Epithelial cell of esophagus (primary cell): ENCODE results near the gene HRH2.
"Not testable (repeated sequence)": the region's sequence is repeated elsewhere in the genome, so short reads cannot be mapped to it uniquely, and the experiment has no call there.

ENCODE experiments used
- DNase-seq: peaks from one replicate; pipeline ENCODE4 v3.0.0; 2010; ENCODE audit warnings: low read depth
- H3K4me3 ChIP-seq: 2 replicates; pipeline ENCODE4 v1.5.1; 2011; ENCODE audit warnings: mild to moderate bottlenecking, low read length, control low read depth
- TF ChIP-seq, protein P1 (sequence below): IDR thresholded peaks from 2 replicates; pipeline ENCODE4 v1.5.1; 2011; ENCODE audit warnings: low read depth, mild to moderate bottlenecking, low read length, control low read depth, inconsistent platforms; ENCODE audit not compliant: insufficient read depth; ENCODE audit errors: missing control alignments

Gene HRH2

GRCh38 chr5:175616083-175616482, 41.8 kb upstream of the HRH2 start:
- TF ChIP-seq, protein P1, sequence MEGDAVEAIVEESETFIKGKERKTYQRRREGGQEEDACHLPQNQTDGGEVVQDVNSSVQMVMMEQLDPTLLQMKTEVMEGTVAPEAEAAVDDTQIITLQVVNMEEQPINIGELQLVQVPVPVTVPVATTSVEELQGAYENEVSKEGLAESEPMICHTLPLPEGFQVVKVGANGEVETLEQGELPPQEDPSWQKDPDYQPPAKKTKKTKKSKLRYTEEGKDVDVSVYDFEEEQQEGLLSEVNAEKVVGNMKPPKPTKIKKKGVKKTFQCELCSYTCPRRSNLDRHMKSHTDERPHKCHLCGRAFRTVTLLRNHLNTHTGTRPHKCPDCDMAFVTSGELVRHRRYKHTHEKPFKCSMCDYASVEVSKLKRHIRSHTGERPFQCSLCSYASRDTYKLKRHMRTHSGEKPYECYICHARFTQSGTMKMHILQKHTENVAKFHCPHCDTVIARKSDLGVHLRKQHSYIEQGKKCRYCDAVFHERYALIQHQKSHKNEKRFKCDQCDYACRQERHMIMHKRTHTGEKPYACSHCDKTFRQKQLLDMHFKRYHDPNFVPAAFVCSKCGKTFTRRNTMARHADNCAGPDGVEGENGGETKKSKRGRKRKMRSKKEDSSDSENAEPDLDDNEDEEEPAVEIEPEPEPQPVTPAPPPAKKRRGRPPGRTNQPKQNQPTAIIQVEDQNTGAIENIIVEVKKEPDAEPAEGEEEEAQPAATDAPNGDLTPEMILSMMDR, result no peak
- H3K4me3 ChIP-seq, result no peak overlapping the region
- no peak for DNase-seq

DNA sequence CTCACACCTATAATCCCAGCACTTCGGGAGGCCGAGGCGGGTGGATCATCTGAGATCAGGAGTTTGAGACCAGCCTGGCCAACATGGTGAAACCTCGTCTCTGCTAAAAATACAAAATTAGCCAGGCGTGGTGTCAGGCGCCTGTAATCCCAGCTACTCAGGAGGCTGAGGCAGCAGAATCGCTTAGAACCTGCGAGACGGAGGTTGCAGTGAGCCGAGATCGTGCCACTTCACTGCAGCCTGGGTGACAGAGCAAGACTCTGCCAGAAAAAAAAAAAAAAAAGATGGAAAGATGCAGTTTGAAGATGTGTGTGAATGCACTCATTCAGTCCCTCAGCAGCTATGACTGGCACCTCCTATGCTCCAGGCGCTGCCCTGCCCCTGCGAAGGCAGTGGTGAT, 41.3 kb upstream of the HRH2 start:
- not testable (repeated sequence) for DNase-seq

DNA sequence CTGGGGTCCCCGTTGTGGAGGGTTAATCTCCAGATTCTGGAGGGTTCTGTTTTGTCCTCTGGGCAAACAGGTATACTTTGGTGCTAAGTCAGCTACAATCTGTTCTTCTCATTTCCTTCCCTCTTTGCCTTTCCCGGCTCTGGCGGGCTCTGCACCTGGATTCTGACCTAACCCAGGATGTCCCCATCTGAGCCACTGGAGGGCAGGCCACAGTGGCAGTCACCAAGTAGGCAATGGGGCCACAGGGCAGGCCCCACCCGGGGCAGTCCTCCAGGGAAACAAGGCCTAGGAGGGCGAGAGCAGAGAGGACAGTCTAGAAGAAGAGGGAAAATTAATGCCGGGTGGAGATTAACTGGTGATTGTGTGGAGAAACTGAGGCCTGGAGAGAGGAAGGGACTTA, 40.4 kb upstream of the HRH2 start:
- no peak for DNase-seq

More for the DNA sequence above, 41.3 kb upstream of the HRH2 start:
- not testable (repeated sequence) for H3K4me3 ChIP-seq

GRCh38 chr5:175620527-175620926, 37.3 kb upstream of the HRH2 start:
- H3K4me3 ChIP-seq, result no peak overlapping the region
- TF ChIP-seq, protein P1, result no peak
- no peak for DNase-seq

More for the DNA sequence above, 40.4 kb upstream of the HRH2 start:
- TF ChIP-seq, protein P1, result no peak
- no peak overlapping the region for H3K4me3 ChIP-seq

DNA sequence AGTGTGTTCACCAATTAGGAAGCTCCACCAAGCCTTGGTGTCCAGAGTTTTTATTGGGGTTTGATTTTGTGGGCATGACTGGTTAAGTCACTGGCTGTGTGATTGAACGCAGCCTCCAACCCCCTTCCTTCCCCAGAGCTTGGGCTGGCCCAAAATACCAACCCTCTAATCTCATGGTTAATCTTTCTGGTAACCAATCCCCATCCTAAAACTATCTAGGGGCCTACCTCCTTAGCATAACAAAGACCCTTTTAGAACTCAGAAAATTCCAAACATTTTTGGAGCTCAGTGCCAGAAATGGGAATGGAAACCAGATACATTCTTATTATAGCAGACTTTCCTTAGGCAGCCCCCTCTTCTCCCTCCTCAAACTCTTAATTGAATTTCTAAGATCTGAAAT, 35.9 kb upstream of the HRH2 start:
- H3K4me3 ChIP-seq, result no peak overlapping the region
- TF ChIP-seq, protein P1, result no peak
- no peak for DNase-seq

DNA sequence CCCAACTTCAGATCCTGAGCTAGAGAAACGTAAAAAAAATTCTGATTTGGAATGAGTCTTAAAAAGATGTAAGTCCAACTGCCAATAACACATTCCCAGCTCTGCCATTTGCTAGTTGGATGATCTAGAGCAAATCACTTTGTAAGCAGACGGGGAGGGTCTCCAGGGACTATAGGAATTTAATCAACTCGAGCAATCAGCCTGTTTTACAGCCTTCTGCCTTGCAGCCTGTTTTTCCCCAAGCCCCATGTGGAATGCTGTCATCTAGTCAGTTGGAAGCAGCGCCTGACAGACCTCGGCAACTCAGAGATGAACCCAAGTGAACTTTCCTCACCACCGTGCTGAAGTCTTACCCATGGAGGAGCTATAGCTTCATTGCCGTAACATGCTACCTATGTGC, 34.8 kb upstream of the HRH2 start:
- no peak for DNase-seq
- no peak overlapping the region for H3K4me3 ChIP-seq
- TF ChIP-seq, protein P1, result no peak

- H3K4me3 ChIP-seq, result no peak overlapping the region
- no peak for DNase-seq
- TF ChIP-seq, protein P1, result no peak
Measured at GRCh38 chr5:175624316-175624715, 33.6 kb upstream of the HRH2 start.

DNA sequence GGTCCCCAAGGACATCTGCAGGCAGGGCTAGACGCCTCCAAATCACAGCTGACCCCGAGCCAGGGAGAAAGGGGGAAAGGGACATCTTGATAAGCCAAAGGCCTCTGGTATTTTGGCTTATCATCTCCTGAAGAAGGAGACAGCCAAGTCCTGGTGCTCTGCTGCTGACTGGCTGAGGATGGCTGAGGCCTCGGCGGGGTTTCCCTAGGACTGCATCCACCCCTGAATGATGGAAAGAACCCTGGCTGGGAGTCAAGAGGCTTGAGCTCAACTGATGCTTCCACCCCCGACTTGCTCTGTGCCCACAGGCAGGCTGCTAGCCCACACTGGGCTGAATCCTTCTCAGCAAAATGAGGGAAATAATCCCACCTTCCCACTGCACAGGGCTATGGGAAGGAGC, 30.9 kb upstream of the HRH2 start:
- DNase-seq, result no peak
- no peak overlapping the region for H3K4me3 ChIP-seq
- TF ChIP-seq, protein P1, result no peak
